ENCODE data around the gene OLFML1.

OLFML1 gene

GRCh38 chr11:7545611-7546010 lies 60.3 kb downstream of the OLFML1 start:
- Histone ChIP-seq H3K4me2 (ENCODE audit: low read depth, low read length, poor library complexity, severe bottlenecking) (no peak overlapping the region), H3K9me3 (ENCODE audit: insufficient read depth, low read length) (no peaks in the 10 kb centered on the region), H3F3A (ENCODE audit: insufficient read depth) (no peaks in the 10 kb centered on the region), H4K20me1 (ENCODE audit: low read depth, low read length) (no peaks in the 10 kb centered on the region), H2AFZ (ENCODE audit: low read depth, low read length, severe bottlenecking) (no peak overlapping the region), H3K79me2 (ENCODE audit: insufficient read depth, low read length) (no peaks in the 10 kb centered on the region), H3K27ac (ENCODE audit: low read depth, low read length) (no peak overlapping the region), H3K9ac (ENCODE audit: low read length) (no peak overlapping the region), H3K27me3 (ENCODE audit: low read length) (no peaks in the 10 kb centered on the region), H3K9me2 (replicated peaks; ENCODE audit: insufficient read depth, low read length) (no peaks in the 10 kb centered on the region), H3K4me3 (ENCODE audit: insufficient read depth, low read length, poor library complexity, severe bottlenecking) (no peak overlapping the region), H3K36me3 (ENCODE audit: low read length) (no peaks in the 10 kb centered on the region)
- TF ChIP-seq, protein P1, sequence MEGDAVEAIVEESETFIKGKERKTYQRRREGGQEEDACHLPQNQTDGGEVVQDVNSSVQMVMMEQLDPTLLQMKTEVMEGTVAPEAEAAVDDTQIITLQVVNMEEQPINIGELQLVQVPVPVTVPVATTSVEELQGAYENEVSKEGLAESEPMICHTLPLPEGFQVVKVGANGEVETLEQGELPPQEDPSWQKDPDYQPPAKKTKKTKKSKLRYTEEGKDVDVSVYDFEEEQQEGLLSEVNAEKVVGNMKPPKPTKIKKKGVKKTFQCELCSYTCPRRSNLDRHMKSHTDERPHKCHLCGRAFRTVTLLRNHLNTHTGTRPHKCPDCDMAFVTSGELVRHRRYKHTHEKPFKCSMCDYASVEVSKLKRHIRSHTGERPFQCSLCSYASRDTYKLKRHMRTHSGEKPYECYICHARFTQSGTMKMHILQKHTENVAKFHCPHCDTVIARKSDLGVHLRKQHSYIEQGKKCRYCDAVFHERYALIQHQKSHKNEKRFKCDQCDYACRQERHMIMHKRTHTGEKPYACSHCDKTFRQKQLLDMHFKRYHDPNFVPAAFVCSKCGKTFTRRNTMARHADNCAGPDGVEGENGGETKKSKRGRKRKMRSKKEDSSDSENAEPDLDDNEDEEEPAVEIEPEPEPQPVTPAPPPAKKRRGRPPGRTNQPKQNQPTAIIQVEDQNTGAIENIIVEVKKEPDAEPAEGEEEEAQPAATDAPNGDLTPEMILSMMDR (IDR thresholded peaks at IDR 0.05; ENCODE audit: insufficient read depth, low read length, poor library complexity, severe bottlenecking): no peak
- TF ChIP-seq EZH2phosphoT487 (conservative IDR thresholded peaks at IDR 0.05; ENCODE audit: low read length): no peak

- Histone ChIP-seq H3K9me3 (ENCODE audit: insufficient read depth, low read length) (no peaks in the 10 kb centered on the region), H3K9ac (ENCODE audit: low read length) (no peak overlapping the region), H3K36me3 (ENCODE audit: low read length) (no peaks in the 10 kb centered on the region), H2AFZ (ENCODE audit: low read depth, low read length, severe bottlenecking) (no peak overlapping the region), H3K27me3 (ENCODE audit: low read length) (no peaks in the 10 kb centered on the region), H4K20me1 (ENCODE audit: low read depth, low read length) (no peaks in the 10 kb centered on the region), H3K9me2 (replicated peaks; ENCODE audit: insufficient read depth, low read length) (no peaks in the 10 kb centered on the region), H3F3A (ENCODE audit: insufficient read depth) (no peaks in the 10 kb centered on the region), H3K79me2 (ENCODE audit: insufficient read depth, low read length) (no peaks in the 10 kb centered on the region), H3K27ac (ENCODE audit: low read depth, low read length) (no peak overlapping the region), H3K4me2 (ENCODE audit: low read depth, low read length, poor library complexity, severe bottlenecking) (no peak overlapping the region), H3K4me3 (ENCODE audit: insufficient read depth, low read length, poor library complexity, severe bottlenecking) (no peak overlapping the region)
- no peak for TF ChIP-seq EZH2phosphoT487 (conservative IDR thresholded peaks at IDR 0.05; ENCODE audit: low read length)
- TF ChIP-seq, protein P1 (IDR thresholded peaks at IDR 0.05; ENCODE audit: insufficient read depth, low read length, poor library complexity, severe bottlenecking): no peak
Observed at GRCh38 chr11:7546324-7546791, 61.1 kb downstream of the OLFML1 start.

DNA sequence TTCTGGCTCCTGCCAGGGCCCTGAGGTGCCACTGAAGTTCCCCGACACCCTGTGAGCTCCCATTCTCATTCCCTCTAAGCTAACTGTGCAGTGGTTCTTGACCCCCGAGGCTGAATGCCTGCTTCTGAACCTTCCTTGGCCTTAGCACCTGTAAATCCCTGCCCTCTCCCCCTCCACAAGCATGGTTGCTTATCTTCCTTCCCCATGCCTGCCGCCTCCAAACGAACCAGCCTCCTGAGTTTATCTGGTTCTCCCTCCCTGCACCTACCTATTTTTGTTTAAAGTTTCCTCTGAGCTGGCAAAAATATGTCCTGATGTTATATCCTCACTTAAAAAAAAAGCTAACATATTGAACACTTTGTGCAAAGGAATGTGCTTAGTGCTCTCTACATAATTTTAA lies 62.4 kb downstream of the OLFML1 start:
- no peaks in the 10 kb centered on the region; the same call in 1 of the 2 replicates for H4K20me1 ChIP-seq (ENCODE audit: low read depth, low read length)
- H3K27ac ChIP-seq (ENCODE audit: low read depth, low read length): no peak overlapping the region
- no peak overlapping the region for H3K9ac ChIP-seq (ENCODE audit: low read length)
- no peak overlapping the region for H3K4me3 ChIP-seq (ENCODE audit: insufficient read depth, low read length, poor library complexity, severe bottlenecking)
- no peak for TF ChIP-seq EZH2phosphoT487 (conservative IDR thresholded peaks at IDR 0.05; ENCODE audit: low read length)
- H3K4me2 ChIP-seq (ENCODE audit: low read depth, low read length, poor library complexity, severe bottlenecking): no peak overlapping the region
- H3K36me3 ChIP-seq (ENCODE audit: low read length): no peaks in the 10 kb centered on the region
- no peaks in the 10 kb centered on the region for H3K79me2 ChIP-seq (ENCODE audit: insufficient read depth, low read length)
- no peaks in the 10 kb centered on the region for H3K9me3 ChIP-seq (ENCODE audit: insufficient read depth, low read length)
- no peaks in the 10 kb centered on the region for H3K9me2 ChIP-seq (replicated peaks; ENCODE audit: insufficient read depth, low read length)
- no peak overlapping the region for H2AFZ ChIP-seq (ENCODE audit: low read depth, low read length, severe bottlenecking)
- H3K27me3 ChIP-seq (ENCODE audit: low read length): no peaks in the 10 kb centered on the region
- H3F3A ChIP-seq (ENCODE audit: insufficient read depth): no peaks in the 10 kb centered on the region

DNA sequence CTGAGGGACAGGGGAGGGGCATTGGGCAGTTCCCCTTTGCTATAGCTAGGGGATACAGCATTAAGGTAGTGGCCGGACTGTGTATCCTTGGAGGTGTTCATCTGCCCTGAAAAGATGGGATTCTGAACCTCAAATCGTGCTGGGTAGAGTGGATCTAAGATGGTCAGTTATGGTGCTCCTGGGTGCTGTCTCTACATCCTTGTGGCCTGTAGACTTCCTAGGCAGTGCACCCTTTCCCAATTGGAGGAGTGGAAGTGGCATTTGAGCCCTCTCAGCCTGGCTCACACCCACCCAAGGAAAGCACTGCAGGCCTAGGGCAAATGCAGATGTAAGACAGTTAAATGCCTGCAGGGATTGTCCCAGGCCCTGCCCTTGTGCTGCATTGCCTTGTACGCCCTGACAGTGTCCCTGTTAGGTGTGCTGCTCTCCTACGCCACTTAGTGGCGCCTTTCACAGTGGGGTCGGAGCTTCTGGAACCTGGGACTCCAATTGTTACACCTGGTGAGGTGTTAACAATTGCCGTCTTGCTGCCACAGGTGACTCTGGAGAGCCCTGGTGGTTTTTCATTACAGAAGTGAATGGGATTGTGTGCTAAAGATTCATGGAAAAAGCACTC lies 63.5 kb downstream of the OLFML1 start:
- H3K4me3 ChIP-seq (ENCODE audit: insufficient read depth, low read length, poor library complexity, severe bottlenecking): no peak overlapping the region
- H2AFZ ChIP-seq (ENCODE audit: low read depth, low read length, severe bottlenecking): no peak overlapping the region
- H3K27ac ChIP-seq (ENCODE audit: low read depth, low read length): no peak overlapping the region
- no peaks in the 10 kb centered on the region for H3F3A ChIP-seq (ENCODE audit: insufficient read depth)
- H3K9ac ChIP-seq (ENCODE audit: low read length): no peak overlapping the region
- no peaks in the 10 kb centered on the region for H3K9me3 ChIP-seq (ENCODE audit: insufficient read depth, low read length)
- no peaks in the 10 kb centered on the region; the same call in 1 of the 2 replicates for H4K20me1 ChIP-seq (ENCODE audit: low read depth, low read length)
- no peaks in the 10 kb centered on the region for H3K27me3 ChIP-seq (ENCODE audit: low read length)
- no peaks in the 10 kb centered on the region for H3K9me2 ChIP-seq (replicated peaks; ENCODE audit: insufficient read depth, low read length)
- TF ChIP-seq, protein P1 (IDR thresholded peaks at IDR 0.05; ENCODE audit: insufficient read depth, low read length, poor library complexity, severe bottlenecking): peak; percentile 64
- no peak for TF ChIP-seq EZH2phosphoT487 (conservative IDR thresholded peaks at IDR 0.05; ENCODE audit: low read length)
- H3K36me3 ChIP-seq (ENCODE audit: low read length): no peaks in the 10 kb centered on the region
- H3K4me2 ChIP-seq (ENCODE audit: low read depth, low read length, poor library complexity, severe bottlenecking): no peak overlapping the region
- H3K79me2 ChIP-seq (ENCODE audit: insufficient read depth, low read length): no peaks in the 10 kb centered on the region
